Dendritic cell treated with granulocyte-macrophage colony-stimulating factor and Interleukin-4, amounts not matched to agents 40 ng/mL and 50 ng/mL, for 4 days (primary cell): ENCODE measurements around the gene SAMD4A.
A peak's percentile ranks its signal among the peaks of the same experiment; 100 is the strongest.
"Not testable (repeated sequence)": the region's sequence is repeated elsewhere in the genome, so short reads cannot be mapped to it uniquely, and the experiment has no call there.

Experiments
- H3K27ac Mint-ChIP-seq: one replicate; pipeline ENCODE4 v1.8.0; 2022; ENCODE audit warnings: mild to moderate bottlenecking, mixed read lengths
- H3K27me3 Mint-ChIP-seq: one replicate; pipeline ENCODE4 v1.8.0; 2022; ENCODE audit warnings: mild to moderate bottlenecking, mixed read lengths
- H3K36me3 Mint-ChIP-seq: one replicate; pipeline ENCODE4 v1.8.0; 2022; ENCODE audit warnings: low read depth, mixed read lengths
- H3K4me1 Mint-ChIP-seq: one replicate; pipeline ENCODE4 v1.8.0; 2022; ENCODE audit warnings: low read depth, mixed read lengths
- H3K4me3 Mint-ChIP-seq: one replicate; pipeline ENCODE4 v1.8.0; 2022; ENCODE audit warnings: mild to moderate bottlenecking, moderate library complexity, mixed read lengths
- H3K9me3 Mint-ChIP-seq: one replicate; pipeline ENCODE4 v1.8.0; 2022; ENCODE audit warnings: mixed read lengths
- intact Hi-C: fragments of 100-400 bp; cut with micrococcal nuclease; formaldehyde crosslinking; loops from one replicate; pipeline ENCODE4 v1.15.0; 2022

The SAMD4A gene

DNA sequence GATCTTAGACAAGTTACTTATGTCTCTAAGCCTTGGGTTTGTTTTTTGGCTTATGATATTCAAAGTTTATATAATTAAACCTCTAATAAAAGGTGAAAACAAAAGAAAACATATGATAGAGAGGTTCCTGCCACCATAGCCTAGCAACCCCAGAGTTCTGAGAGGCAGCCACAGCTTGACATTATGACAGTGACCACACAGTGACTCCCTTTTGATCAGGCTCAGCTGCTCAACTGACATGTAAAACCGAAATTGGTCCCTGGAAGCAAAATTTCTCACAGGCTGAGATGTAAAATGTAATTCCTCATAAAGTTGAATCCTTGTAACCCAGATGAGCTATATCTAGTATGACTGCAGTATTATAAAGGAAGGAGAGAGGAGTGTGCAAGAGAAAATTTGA lies 227.2 kb downstream of the SAMD4A start:
- no peaks in the 10 kb centered on the region for H3K4me1 Mint-ChIP-seq
- no peak overlapping the region for H3K4me3 Mint-ChIP-seq
- no peak overlapping the region for H3K27ac Mint-ChIP-seq
- H3K36me3 Mint-ChIP-seq = no peaks in the 10 kb centered on the region
- no peaks in the 10 kb centered on the region for H3K27me3 Mint-ChIP-seq
- intact Hi-C loops = no loop called here
- peaks cover 14% of the 10 kb centered on the region for H3K9me3 Mint-ChIP-seq

DNA sequence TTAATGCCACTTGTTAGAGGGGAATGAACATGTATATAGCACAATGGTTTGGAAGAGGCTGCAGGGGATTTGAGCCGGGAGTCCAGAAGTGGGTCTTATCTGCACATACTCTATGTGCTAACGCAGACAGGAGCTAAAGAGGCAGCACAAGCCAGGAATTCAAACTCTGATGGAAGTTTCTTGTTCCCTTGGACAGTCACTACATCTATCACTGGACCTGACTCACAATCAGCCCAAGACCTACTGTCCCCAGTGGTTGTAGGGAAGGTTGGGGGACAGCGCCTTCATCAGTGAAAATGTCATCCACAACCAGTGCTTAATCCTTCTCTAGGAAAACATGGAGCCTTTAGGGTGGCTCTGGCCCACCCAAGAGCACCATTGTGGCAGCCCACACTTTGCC lies 227.9 kb downstream of the SAMD4A start:
- peaks cover 14% of the 10 kb centered on the region for H3K9me3 Mint-ChIP-seq
- H3K27ac Mint-ChIP-seq = no peak overlapping the region
- peaks cover 2% of the 10 kb centered on the region for H3K4me1 Mint-ChIP-seq
- no peaks in the 10 kb centered on the region for H3K36me3 Mint-ChIP-seq
- no peak overlapping the region for H3K4me3 Mint-ChIP-seq
- intact Hi-C loops = no loop called here
- no peaks in the 10 kb centered on the region for H3K27me3 Mint-ChIP-seq

DNA sequence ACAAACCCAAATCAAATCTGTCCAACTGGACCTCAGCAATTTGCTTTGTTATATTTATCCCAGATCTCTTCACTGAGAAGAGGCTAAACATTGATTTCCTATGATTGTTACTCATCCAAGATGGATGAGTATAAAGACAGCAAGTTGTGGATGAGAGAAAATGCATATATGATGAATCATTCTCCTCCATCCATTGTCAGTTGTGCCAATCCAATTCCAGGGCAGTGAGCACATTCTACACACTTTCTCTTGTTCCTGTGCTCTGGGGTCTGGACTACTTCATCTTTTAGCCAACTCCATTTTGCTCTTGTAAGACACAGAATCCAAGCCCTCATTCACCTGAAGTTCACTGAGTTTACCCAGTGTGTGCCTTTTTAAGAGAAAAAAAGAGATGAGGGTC lies 230.0 kb downstream of the SAMD4A start:
- no peak overlapping the region for H3K27ac Mint-ChIP-seq

DNA sequence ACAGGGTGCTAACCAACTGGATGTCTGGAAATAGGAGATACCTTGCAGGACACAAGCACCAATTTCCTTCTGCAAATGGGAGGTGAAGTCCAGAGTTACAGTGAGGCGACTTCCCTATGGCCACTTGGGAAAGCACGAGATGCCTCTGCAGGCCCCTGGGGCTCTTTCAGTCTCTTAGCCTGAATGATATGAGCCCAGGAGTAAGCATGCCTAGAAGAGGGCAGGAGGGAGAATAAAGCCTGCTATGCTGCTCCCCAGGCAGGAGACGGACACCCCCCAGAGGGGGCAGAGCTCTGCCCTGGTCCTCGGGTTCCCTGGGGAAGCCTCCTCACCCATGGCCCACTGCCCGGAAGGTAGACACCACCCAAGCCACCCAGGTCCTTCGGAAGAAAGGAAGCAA lies 230.6 kb downstream of the SAMD4A start:
- H3K36me3 Mint-ChIP-seq = no peaks in the 10 kb centered on the region
- H3K27ac Mint-ChIP-seq = no peak overlapping the region
- H3K27me3 Mint-ChIP-seq = peaks cover 5% of the 10 kb centered on the region
- intact Hi-C loops = no loop called here
- no peak overlapping the region for H3K4me3 Mint-ChIP-seq
- H3K9me3 Mint-ChIP-seq = peaks cover 14% of the 10 kb centered on the region
- peaks cover 5% of the 10 kb centered on the region for H3K4me1 Mint-ChIP-seq

More for the DNA sequence above, 230.0 kb downstream of the SAMD4A start:
- Mint-ChIP-seq H3K4me3 (no peak overlapping the region), H3K4me1 (peaks cover 5% of the 10 kb centered on the region), H3K27me3 (peaks cover 2% of the 10 kb centered on the region), H3K36me3 (no peaks in the 10 kb centered on the region), H3K9me3 (peaks cover 14% of the 10 kb centered on the region)
- intact Hi-C loops = no loop called here

DNA sequence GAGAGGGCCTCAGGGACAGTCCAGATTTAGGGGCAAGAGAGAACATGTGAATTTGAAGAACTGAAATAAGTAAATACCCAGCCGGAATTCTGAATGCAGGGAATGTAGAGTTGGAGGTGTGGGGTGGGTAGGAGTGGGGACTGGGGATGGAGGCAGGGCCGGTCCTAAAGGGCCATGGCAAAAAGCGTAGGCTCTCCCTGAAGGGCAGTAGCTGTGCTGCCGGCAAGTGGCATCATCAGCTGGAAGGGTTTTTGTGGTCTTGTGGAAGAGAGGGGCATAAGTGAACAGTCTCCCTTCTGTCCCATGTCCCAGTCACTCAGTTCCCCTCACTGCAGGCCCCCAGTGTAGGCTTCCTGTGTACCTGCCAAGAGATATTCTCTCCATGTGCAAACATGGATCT lies 231.1 kb downstream of the SAMD4A start:
- H3K4me3 Mint-ChIP-seq = no peak overlapping the region
- no peak overlapping the region for H3K27ac Mint-ChIP-seq
- peaks cover 5% of the 10 kb centered on the region for H3K4me1 Mint-ChIP-seq
- peaks cover 5% of the 10 kb centered on the region for H3K27me3 Mint-ChIP-seq
- no peaks in the 10 kb centered on the region for H3K36me3 Mint-ChIP-seq
- intact Hi-C loops = no loop called here
- peaks cover 14% of the 10 kb centered on the region for H3K9me3 Mint-ChIP-seq

DNA sequence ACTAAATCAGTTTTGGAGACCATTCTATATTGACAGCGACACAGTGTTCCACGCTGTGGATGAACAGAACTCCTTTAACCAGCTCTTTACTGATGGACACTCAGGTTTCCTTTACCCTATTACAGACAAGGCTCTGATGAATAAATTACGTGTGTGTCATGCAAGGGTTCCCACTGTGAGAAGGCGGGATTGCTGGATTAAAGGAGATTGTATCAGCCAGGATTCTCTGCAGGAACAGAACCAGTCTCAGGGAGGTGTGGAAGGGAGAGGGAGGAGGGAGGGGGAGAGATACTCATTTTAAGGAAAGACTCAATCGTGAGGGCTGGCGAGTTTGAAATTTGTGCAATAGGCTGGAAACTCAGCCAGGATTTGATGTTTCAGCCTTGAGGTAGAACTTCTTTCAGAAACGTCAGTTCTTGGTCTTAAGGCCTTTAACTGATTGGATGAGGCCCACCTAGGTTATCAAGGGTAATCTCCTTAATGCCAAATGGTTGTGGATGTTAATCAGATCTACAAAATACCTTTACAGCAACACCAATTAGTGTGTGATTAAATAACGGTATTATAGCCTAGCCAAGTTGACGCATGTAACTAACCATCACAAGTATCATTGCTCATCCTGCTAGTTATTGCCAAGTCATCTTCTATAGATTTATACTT lies 231.7 kb downstream of the SAMD4A start:
- no peak overlapping the region for H3K4me3 Mint-ChIP-seq
- intact Hi-C loops = no loop called here
- H3K36me3 Mint-ChIP-seq = no peaks in the 10 kb centered on the region
- H3K4me1 Mint-ChIP-seq = peaks cover 5% of the 10 kb centered on the region
- H3K9me3 Mint-ChIP-seq = peaks cover 14% of the 10 kb centered on the region
- H3K27me3 Mint-ChIP-seq = peaks cover 5% of the 10 kb centered on the region
- H3K27ac Mint-ChIP-seq = no peak overlapping the region

DNA sequence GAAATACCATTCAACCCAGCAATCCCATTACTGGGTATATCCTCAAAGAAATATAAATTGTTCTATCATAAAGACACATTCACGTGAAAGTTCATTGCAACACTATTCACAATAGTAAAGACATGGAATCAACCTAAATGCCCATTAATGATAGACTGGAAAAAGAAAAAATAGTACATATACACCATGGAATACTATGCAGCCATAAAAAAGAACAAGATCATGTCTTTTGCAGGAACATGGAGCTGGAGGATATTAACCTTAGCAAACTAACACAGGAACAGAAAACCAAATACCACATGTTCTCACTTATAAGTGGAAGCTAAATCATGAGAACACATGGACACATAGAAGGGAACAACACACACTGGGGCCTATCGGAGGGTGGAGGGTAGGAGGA lies 234.6 kb downstream of the SAMD4A start:
- H3K36me3 Mint-ChIP-seq, H3K27ac Mint-ChIP-seq, H3K9me3 Mint-ChIP-seq, H3K4me3 Mint-ChIP-seq: not testable (repeated sequence)
- intact Hi-C loops = loop anchor here (10.0 kb wide), 1 partner anchor 183 kb away; no protein-coding TSS in a partner anchor
- peaks cover 14% of the 10 kb centered on the region for H3K4me1 Mint-ChIP-seq
- H3K27me3 Mint-ChIP-seq = peaks cover 21% of the 10 kb centered on the region

DNA sequence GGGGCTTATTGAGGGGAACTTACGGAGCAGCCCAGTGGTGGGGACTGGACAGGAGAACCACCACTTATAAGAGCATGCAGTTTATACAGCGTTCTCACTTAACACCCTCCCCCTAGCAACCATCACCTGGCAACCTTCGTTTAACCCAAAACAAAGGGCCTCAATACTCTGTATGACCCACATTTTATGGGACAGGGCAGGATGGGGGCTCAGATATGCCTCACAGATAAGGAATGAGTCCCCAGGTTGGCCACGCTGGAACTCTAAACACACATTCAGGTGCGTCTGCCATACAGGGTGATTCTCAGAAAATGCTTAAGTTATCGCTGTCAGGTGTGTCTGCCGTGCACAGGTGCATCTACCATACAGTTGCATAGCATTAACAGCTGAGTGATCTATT lies 236.5 kb downstream of the SAMD4A start:
- H3K4me3 Mint-ChIP-seq = no peak overlapping the region
- no peaks in the 10 kb centered on the region for H3K9me3 Mint-ChIP-seq
- H3K36me3 Mint-ChIP-seq = no peaks in the 10 kb centered on the region
- intact Hi-C loops = loop anchor here (10.0 kb wide), 1 partner anchor 181 kb away; no protein-coding TSS in a partner anchor
- peaks cover 21% of the 10 kb centered on the region for H3K27me3 Mint-ChIP-seq
- no peak overlapping the region for H3K27ac Mint-ChIP-seq
- H3K4me1 Mint-ChIP-seq = peaks cover 14% of the 10 kb centered on the region

DNA sequence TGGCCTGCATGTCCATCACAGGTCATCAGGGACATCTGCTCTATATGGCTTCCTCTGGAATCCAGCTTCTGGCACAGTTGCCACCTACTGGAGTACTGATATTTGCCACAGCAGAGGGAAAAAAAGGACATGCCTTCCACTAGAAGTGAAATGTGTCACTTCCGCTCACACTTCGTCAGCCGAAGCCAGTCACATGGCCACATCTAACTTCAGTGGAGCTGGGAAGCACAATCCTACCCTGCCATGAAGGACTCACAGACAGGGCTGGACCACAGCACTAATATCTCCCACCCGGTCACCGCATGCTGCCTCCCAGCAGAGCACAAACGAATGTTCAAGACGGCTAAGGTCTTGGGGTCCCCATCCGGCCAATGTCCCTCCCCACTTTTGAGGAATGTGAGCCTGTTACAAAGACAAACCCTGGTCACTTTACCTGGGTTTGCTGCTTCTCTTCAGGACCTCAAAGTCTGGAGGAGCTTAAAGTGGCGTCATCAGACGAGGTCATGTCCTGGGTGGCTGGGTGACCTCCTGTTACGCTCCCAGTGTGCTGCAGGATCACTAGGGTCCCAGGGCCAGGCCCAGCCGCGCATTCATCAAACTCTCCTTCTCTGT lies 237.1 kb downstream of the SAMD4A start:
- no peak overlapping the region for H3K27ac Mint-ChIP-seq
- peaks cover 21% of the 10 kb centered on the region for H3K27me3 Mint-ChIP-seq

DNA sequence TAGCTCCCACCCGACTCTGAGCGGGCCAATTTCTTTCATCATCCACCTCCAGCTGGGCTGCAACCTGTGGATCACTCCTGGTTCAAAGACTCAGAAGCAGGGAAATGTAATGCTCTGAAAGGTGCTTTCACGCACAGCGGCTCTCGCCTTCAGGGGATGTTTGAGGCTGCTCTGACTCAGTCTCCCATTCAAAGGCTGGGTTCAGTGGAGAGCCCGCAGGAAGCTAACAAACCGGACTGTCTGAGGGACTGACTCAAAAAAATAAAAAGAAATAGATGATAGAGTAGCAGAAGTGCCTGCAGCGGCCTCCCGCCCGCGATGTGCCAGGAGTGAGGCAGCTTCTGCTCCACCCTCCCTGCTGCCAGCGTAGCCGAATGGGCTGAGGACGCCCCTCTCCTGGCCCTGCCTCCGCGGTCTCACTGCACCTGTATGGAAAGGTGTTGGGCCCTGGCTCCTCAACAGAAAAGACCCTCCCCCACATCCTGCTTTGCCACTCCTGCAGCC lies 237.7 kb downstream of the SAMD4A start:
- Mint-ChIP-seq H3K4me1 (peaks cover 14% of the 10 kb centered on the region), H3K27ac (peak overlapping the region; percentile 68), H3K36me3 (no peaks in the 10 kb centered on the region), H3K27me3 (peaks cover 21% of the 10 kb centered on the region), H3K4me3 (no peak overlapping the region), H3K9me3 (no peaks in the 10 kb centered on the region)
- intact Hi-C loops = loop anchor here (1.0 to 10.0 kb wide), 2 partner anchors 180 to 240 kb away; no protein-coding TSS in a partner anchor

More for the DNA sequence above, 237.1 kb downstream of the SAMD4A start:
- intact Hi-C loops = loop anchor here (10.0 kb wide), 1 partner anchor 181 kb away; no protein-coding TSS in a partner anchor
- no peaks in the 10 kb centered on the region for H3K36me3 Mint-ChIP-seq
- H3K4me1 Mint-ChIP-seq = peaks cover 14% of the 10 kb centered on the region
- no peaks in the 10 kb centered on the region for H3K9me3 Mint-ChIP-seq
- H3K4me3 Mint-ChIP-seq = no peak overlapping the region

DNA sequence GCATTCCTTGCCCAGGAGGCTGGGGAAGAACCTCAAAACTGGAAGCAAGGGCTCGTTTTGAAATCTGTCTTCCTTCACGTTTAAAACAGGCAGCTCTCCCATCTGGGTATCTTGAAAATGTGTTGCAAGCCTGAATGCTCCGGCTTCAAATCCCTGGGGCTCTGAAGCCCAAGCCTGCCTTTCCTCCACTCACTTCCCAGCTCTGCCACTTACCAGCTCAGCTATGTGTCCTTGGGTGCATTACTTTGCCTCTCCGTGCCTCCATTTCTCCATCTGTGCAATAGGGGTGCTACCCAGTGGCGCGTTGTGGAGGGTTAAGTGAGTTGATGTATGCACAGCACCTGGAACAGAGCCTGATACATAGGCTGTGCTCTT lies 238.1 kb downstream of the SAMD4A start:
- no peaks in the 10 kb centered on the region for H3K9me3 Mint-ChIP-seq
- peak overlapping the region; percentile 68 for H3K27ac Mint-ChIP-seq
- no peak overlapping the region for H3K4me3 Mint-ChIP-seq
- intact Hi-C loops = loop anchor here (1.0 to 10.0 kb wide), 2 partner anchors 180 to 241 kb away; no protein-coding TSS in a partner anchor
- H3K27me3 Mint-ChIP-seq = peaks cover 21% of the 10 kb centered on the region
- H3K36me3 Mint-ChIP-seq = no peaks in the 10 kb centered on the region
- peaks cover 9% of the 10 kb centered on the region for H3K4me1 Mint-ChIP-seq

DNA sequence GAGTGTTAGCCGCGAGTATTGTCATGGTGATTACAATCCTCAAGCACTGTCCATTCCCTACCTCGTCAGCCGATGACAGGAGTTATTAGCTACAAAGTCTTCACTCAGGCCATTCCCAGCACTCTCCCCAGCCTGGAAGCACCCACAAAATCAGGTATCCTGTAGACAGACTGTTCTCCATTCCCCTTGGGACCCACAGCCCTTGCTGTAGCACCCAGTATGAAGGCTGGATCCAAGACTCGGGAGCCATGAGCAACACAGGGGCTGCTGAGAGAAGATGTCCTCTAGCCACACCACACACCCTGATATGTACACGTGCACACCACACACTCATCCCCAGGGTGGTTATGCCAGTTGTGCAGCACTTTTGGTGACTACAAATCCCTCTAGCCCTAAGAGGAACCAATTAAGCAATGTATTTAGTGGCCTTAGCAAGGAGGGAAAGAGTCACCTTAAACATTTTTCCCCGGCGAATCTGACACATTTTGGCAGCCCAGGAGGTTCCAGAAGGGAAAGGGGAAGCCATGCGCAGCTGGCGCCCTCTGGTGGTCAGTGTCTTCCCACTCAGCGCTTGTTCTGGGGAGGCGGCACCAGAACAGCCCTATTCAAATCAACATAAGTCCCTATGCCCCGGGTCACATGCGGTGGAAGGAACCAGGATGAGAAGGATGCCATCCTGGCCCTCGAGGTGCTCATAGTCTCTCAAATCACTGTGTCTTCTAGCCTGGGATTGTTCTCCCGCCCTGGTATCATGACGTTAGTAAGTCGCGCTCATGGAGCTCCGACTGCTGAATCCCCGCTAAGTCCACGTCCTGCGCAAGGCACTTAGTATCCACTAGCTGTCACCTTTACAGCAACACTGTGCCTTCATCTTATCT lies 238.8 kb downstream of the SAMD4A start:
- no peaks in the 10 kb centered on the region for H3K9me3 Mint-ChIP-seq
- intact Hi-C loops = loop anchor here (1.0 to 10.0 kb wide), 2 partner anchors 179 to 241 kb away; no protein-coding TSS in a partner anchor
- H3K36me3 Mint-ChIP-seq = no peaks in the 10 kb centered on the region
- H3K27ac Mint-ChIP-seq = peak overlapping the region; percentile 68
- peaks cover 9% of the 10 kb centered on the region for H3K4me1 Mint-ChIP-seq
- peaks cover 21% of the 10 kb centered on the region for H3K27me3 Mint-ChIP-seq
- no peak overlapping the region for H3K4me3 Mint-ChIP-seq

DNA sequence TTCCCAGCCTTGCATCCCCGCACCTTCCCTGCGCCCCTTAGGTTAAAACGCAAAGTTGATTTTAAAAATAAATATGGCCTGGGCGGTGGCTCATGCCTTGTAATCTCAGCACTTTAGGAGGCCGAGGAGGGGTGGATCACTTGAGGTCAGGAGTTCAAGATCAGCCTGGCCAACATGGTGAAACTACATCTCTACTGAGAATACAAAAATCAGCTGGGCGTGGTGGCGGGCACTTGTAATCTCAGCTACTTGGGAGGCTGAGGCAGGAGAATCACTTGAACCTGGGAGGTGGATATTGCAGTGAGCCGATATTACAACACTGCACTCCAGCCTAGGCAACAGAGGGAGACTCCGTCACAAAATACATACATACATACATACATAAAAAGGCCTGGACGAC lies 239.7 kb downstream of the SAMD4A start:
- Mint-ChIP-seq H3K27ac (no peak overlapping the region), H3K27me3 (peaks cover 21% of the 10 kb centered on the region), H3K9me3 (no peaks in the 10 kb centered on the region), H3K4me1 (peaks cover 9% of the 10 kb centered on the region), H3K4me3 (no peak overlapping the region), H3K36me3 (no peaks in the 10 kb centered on the region)
- intact Hi-C loops = loop anchor here (10.0 kb wide), 1 partner anchor 178 kb away; no protein-coding TSS in a partner anchor
